ENCODE results near the gene HYOU1. TPM values are rescaled to one million over a fixed set of nuclear protein-coding genes. Genes with fewer than 3 reads are reported as not detected.
A peak's percentile ranks its signal among the peaks of the same experiment; 100 is the strongest.

HYOU1 gene
- polyA plus RNA-seq, 1 of the 3 experiments (the other 2 are of a cell fraction), result 90.8 TPM

DNA sequence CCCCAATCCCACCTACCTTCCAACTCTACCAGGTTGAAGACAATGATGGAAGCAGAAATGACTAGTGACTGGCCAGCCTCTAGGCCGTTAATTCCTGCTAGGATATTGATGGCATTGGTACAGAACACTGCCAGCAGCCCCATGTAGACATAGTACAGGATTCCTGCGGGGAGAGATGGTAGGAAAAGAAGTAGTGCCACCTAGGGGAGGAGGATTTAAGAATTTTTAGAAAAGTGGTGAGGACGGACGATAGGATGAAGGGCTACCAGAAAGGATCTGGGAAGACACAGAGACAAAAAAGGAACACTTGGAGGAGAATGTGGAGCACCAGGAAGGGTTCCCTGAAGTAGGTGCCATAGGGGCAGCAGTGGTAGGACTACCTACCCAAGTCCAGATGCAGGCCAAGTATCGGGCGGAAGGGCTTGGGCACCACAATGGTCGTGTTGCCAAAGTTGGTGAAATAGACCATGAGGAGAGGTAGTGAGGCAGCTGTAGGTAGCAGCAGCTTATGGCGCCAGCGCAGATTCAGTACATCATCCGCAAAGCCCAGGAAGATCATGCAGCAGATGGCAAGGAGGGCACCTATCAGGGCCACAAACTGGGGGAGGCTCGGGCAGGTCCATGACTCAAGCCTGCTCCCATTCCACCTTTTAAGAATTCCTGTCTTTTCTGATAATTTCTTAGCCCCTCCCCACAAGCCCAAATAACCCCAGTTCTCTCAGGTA, 43.4 kb upstream of the HYOU1 start (continued):
- TF ChIP-seq RCOR1 (IDR thresholded peaks at IDR 0.05; ENCODE audit: low read length) (0 out of 2 replicates have a peak, but pooled peaks have one; percentile 10), FOXM1 (IDR thresholded peaks at IDR 0.05; ENCODE audit: low read depth) (no peak), CHD2 (IDR thresholded peaks at IDR 0.05; ENCODE audit: low read length, partially characterized antibody) (no peak), EP300 (IDR thresholded peaks at IDR 0.05; ENCODE audit: borderline replicate concordance in 1 of 2, low read depth in 1 of 2, low read length in 1 of 2) (no peak), RFX5 (IDR thresholded peaks at IDR 0.05; ENCODE audit: low read length) (no peak), FOXJ3 (CRISPR knock-in tag; IDR thresholded peaks at IDR 0.05) (no peak), ELF1 (IDR thresholded peaks at IDR 0.05) (no peak), MEF2A (IDR thresholded peaks at IDR 0.05; ENCODE audit: borderline replicate concordance, low read depth) (no peak), JUND (IDR thresholded peaks at IDR 0.05) (no peak), GABPA (IDR thresholded peaks at IDR 0.05; ENCODE audit: low read depth) (no peak), TEAD4 (IDR thresholded peaks at IDR 0.05; ENCODE audit: borderline replicate concordance, insufficient read depth) (no peak), SIN3A (IDR thresholded peaks at IDR 0.05; ENCODE audit: borderline replicate concordance, low read depth, low read length) (0 out of 2 replicates have a peak, but pooled peaks have one; percentile 47), POLR2AphosphoS5 (IDR thresholded peaks at IDR 0.05; ENCODE audit: low read depth, low read length) (no peak), MXI1 (IDR thresholded peaks at IDR 0.05; ENCODE audit: low read depth, low read length) (peak; percentile 60; the same call in 1 of the 2 replicates), SMC3 (IDR thresholded peaks at IDR 0.05; ENCODE audit: low read depth, low read length) (peak; percentile 30; the same call in 1 of the 2 replicates), FOSL2 (IDR thresholded peaks at IDR 0.05; ENCODE audit: borderline replicate concordance, low read depth) (no peak)
- TF ChIP-seq, protein P1, sequence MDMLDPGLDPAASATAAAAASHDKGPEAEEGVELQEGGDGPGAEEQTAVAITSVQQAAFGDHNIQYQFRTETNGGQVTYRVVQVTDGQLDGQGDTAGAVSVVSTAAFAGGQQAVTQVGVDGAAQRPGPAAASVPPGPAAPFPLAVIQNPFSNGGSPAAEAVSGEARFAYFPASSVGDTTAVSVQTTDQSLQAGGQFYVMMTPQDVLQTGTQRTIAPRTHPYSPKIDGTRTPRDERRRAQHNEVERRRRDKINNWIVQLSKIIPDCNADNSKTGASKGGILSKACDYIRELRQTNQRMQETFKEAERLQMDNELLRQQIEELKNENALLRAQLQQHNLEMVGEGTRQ (IDR thresholded peaks at IDR 0.05; ENCODE audit: borderline replicate concordance, low read depth, low read length), result no peak
- TF ChIP-seq, protein P2, sequence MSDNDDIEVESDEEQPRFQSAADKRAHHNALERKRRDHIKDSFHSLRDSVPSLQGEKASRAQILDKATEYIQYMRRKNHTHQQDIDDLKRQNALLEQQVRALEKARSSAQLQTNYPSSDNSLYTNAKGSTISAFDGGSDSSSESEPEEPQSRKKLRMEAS (IDR thresholded peaks at IDR 0.05; ENCODE audit: low read depth), result 0 out of 2 replicates have a peak, but pooled peaks have one; percentile 46

DNA sequence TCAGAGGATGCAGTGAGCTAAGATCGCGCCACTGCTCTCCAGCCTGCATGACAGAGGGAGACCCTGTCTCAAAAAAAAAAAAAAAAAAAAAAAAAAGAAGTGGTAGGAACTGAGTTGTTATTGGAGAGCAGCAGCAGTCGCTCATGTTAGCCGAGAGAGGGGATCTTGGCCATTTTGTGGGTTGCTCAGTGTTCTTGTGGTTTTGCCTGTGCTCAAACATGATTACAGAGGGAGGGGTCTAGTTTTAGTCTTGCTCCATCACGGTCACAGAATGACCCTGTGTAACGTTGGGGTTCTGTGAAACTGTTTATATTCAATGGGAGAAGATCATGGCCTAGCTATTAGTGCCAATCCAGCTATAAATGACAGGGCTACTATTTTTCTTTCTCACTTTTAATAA, 42.7 kb upstream of the HYOU1 start:
- no peaks in the 10 kb centered on the region for H3K9me2 ChIP-seq
- H3K36me3 ChIP-seq (replicated peaks in 1 of 2; ENCODE audit: control insufficient read depth in 1 of 2, insufficient read depth in 2 of 2, low read length in 1 of 2), result peaks cover 16 to 26% of the 10 kb centered on the region in 2 experiments
- POLR2A ChIA-PET, result interaction anchor here (1.1 kb wide), 1 partner anchor 9 kb away, joined by 3 read pairs; no protein-coding TSS in a partner anchor
- H3K27ac ChIP-seq (ENCODE audit: low read depth in 2 of 2, low read length in 1 of 2), result no peak overlapping the region
- no peak overlapping the region for H3K9ac ChIP-seq
- CTCF ChIA-PET, result interaction anchor here (0.6 to 1.8 kb wide), 9 partner anchors 14 to 216 kb away, joined by 3 to 8 read pairs (median 3); partner anchors contain the start of genes HYOU1 and VPS11
- TF ChIP-seq, protein P2 (IDR thresholded peaks at IDR 0.05; ENCODE audit: low read depth), result no peak
- TF ChIP-seq, protein P3, sequence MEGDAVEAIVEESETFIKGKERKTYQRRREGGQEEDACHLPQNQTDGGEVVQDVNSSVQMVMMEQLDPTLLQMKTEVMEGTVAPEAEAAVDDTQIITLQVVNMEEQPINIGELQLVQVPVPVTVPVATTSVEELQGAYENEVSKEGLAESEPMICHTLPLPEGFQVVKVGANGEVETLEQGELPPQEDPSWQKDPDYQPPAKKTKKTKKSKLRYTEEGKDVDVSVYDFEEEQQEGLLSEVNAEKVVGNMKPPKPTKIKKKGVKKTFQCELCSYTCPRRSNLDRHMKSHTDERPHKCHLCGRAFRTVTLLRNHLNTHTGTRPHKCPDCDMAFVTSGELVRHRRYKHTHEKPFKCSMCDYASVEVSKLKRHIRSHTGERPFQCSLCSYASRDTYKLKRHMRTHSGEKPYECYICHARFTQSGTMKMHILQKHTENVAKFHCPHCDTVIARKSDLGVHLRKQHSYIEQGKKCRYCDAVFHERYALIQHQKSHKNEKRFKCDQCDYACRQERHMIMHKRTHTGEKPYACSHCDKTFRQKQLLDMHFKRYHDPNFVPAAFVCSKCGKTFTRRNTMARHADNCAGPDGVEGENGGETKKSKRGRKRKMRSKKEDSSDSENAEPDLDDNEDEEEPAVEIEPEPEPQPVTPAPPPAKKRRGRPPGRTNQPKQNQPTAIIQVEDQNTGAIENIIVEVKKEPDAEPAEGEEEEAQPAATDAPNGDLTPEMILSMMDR (IDR thresholded peaks at IDR 0.05), result no peak
- no peak for TF ChIP-seq RXRA (IDR thresholded peaks at IDR 0.05; ENCODE audit: borderline replicate concordance, low read depth)
- no peak for TF ChIP-seq FOXJ3 (CRISPR knock-in tag; IDR thresholded peaks at IDR 0.05)
- no peak for TF ChIP-seq MEF2A (IDR thresholded peaks at IDR 0.05; ENCODE audit: borderline replicate concordance, low read depth)
- TF ChIP-seq FOSL2 (IDR thresholded peaks at IDR 0.05; ENCODE audit: borderline replicate concordance, low read depth), result no peak
- no peak for TF ChIP-seq RCOR1 (IDR thresholded peaks at IDR 0.05; ENCODE audit: low read length)
- no peak for TF ChIP-seq RAD21 (IDR thresholded peaks at IDR 0.05; ENCODE audit: low read length)
- TF ChIP-seq EP300 (IDR thresholded peaks at IDR 0.05; ENCODE audit: borderline replicate concordance in 1 of 2, low read depth in 1 of 2, low read length in 1 of 2), result no peak
- TF ChIP-seq SMC3 (IDR thresholded peaks at IDR 0.05; ENCODE audit: low read depth, low read length), result no peak
- no peak for TF ChIP-seq NFIC (IDR thresholded peaks at IDR 0.05; ENCODE audit: borderline replicate concordance)
- TF ChIP-seq TAF1 (IDR thresholded peaks at IDR 0.05; ENCODE audit: borderline replicate concordance, low read depth, low read length), result no peak
- no peak for TF ChIP-seq JUND (IDR thresholded peaks at IDR 0.05)
- TF ChIP-seq FOXM1 (IDR thresholded peaks at IDR 0.05; ENCODE audit: low read depth), result no peak
- TF ChIP-seq POLR2AphosphoS5 (IDR thresholded peaks at IDR 0.05; ENCODE audit: low read depth, low read length), result no peak
- TF ChIP-seq, protein P4, sequence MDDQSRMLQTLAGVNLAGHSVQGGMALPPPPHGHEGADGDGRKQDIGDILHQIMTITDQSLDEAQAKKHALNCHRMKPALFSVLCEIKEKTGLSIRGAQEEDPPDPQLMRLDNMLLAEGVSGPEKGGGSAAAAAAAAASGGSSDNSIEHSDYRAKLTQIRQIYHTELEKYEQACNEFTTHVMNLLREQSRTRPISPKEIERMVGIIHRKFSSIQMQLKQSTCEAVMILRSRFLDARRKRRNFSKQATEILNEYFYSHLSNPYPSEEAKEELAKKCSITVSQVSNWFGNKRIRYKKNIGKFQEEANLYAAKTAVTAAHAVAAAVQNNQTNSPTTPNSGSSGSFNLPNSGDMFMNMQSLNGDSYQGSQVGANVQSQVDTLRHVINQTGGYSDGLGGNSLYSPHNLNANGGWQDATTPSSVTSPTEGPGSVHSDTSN (IDR thresholded peaks at IDR 0.05), result no peak
- no peak for TF ChIP-seq NRF1 (IDR thresholded peaks at IDR 0.05; ENCODE audit: low read depth, low read length)
- no peak for TF ChIP-seq CHD2 (IDR thresholded peaks at IDR 0.05; ENCODE audit: low read length, partially characterized antibody)
- no peak for TF ChIP-seq SIN3A (IDR thresholded peaks at IDR 0.05; ENCODE audit: borderline replicate concordance, low read depth, low read length)
- no peaks in the 10 kb centered on the region for H4K20me1 ChIP-seq (ENCODE audit: insufficient read depth)
- H3K9me3 ChIP-seq, result no peaks in the 10 kb centered on the region
- 93% methylated on average over 6 of the region's 6 CpGs for WGBS (ENCODE audit: low lambda C conversion rate)
- H3K4me1 ChIP-seq (ENCODE audit: control insufficient read depth in 1 of 2, insufficient read depth in 2 of 2, low read depth in 1 of 2, low read length in 1 of 2), result peaks cover 13 to 18% of the 10 kb centered on the region in 2 experiments; a peak in 3 of 4 replicates
- H3K27me3 ChIP-seq (ENCODE audit: insufficient read depth), result no peaks in the 10 kb centered on the region
- peak overlapping the region in 1 of 2 experiments; percentile 80; a peak in 1 of 4 replicates for H3K4me3 ChIP-seq (ENCODE audit: low read depth in 2 of 2, low read length in 1 of 2)
- H3K79me2 ChIP-seq (ENCODE audit: insufficient read depth), result peaks cover 42% of the 10 kb centered on the region
- H2AFZ ChIP-seq (ENCODE audit: low read depth), result no peak overlapping the region
- DNase-seq, result no peak
- peak overlapping the region; percentile 98; the same call in 1 of the 2 replicates for H3K4me2 ChIP-seq
- peaks cover 44% of the 10 kb centered on the region for H3F3A ChIP-seq (replicated peaks; ENCODE audit: insufficient read depth)
